Measurements from ENCODE around the gene MCTP1. TPM values are rescaled to one million over a fixed set of nuclear protein-coding genes. Genes with fewer than 3 reads are reported as not detected.

The MCTP1 gene
- total and polyA plus RNA-seq, 2 donors from 2014 or later, result 1.4 to 19.3 TPM

- DNase-seq (no peak), FAIRE-seq (no peak)
- Histone ChIP-seq H3K9ac (ENCODE audit: low read length in 3 of 3) (no peak overlapping the region), H3K36me3 (ENCODE audit: control insufficient read depth in 2 of 3, insufficient read depth in 3 of 3, low read length in 3 of 3) (no peaks in the 10 kb centered on the region), H3K27ac (ENCODE audit: low read depth in 2 of 2, low read length in 2 of 2) (no peak overlapping the region), H3K9me3 (ENCODE audit: control insufficient read depth in 2 of 3, insufficient read depth in 1 of 3, low read length in 3 of 3) (no peaks in the 10 kb centered on the region), H3K27me3 (ENCODE audit: control insufficient read depth, insufficient read depth, low read length) (no peaks in the 10 kb centered on the region), H3K4me3 (ENCODE audit: low read length in 3 of 3) (no peak overlapping the region), H3K4me1 (ENCODE audit: control insufficient read depth in 2 of 3, insufficient read depth in 2 of 3, low read depth in 1 of 3, low read length in 3 of 3) (no peaks in the 10 kb centered on the region)
- intact Hi-C loops (cut with DNase I), result no loop called here
- TF ChIP-seq CTCF (IDR thresholded peaks at IDR 0.05; ENCODE audit: borderline replicate concordance, extremely low read depth, insufficient read depth), result no peak
Measured at GRCh38 chr5:95063492-95063891, 221.4 kb downstream of the MCTP1 start.

- no peak for TF ChIP-seq CTCF (IDR thresholded peaks at IDR 0.05; ENCODE audit: borderline replicate concordance, extremely low read depth, insufficient read depth)
- Histone ChIP-seq H3K9me3 (ENCODE audit: control insufficient read depth in 2 of 3, insufficient read depth in 1 of 3, low read length in 3 of 3) (no peaks in the 10 kb centered on the region), H3K9ac (ENCODE audit: low read length in 3 of 3) (no peak overlapping the region), H3K4me1 (ENCODE audit: control insufficient read depth in 2 of 3, insufficient read depth in 2 of 3, low read depth in 1 of 3, low read length in 3 of 3) (no peaks in the 10 kb centered on the region), H3K36me3 (ENCODE audit: control insufficient read depth in 2 of 3, insufficient read depth in 3 of 3, low read length in 3 of 3) (no peaks in the 10 kb centered on the region), H3K27me3 (ENCODE audit: control insufficient read depth, insufficient read depth, low read length) (no peaks in the 10 kb centered on the region), H3K27ac (ENCODE audit: low read depth in 2 of 2, low read length in 2 of 2) (no peak overlapping the region), H3K4me3 (ENCODE audit: low read length in 3 of 3) (no peak overlapping the region)
- DNase-seq (no peak), FAIRE-seq (no peak)
- intact Hi-C loops (cut with DNase I), result no loop called here
Measured at GRCh38 chr5:95060098-95060497, 224.8 kb downstream of the MCTP1 start.

GRCh38 chr5:95059636-95060035 is 225.3 kb downstream of the MCTP1 start:
- no peaks in the 10 kb centered on the region for H3K36me3 ChIP-seq (ENCODE audit: control insufficient read depth in 2 of 3, insufficient read depth in 3 of 3, low read length in 3 of 3)
- H3K9ac ChIP-seq (ENCODE audit: low read length in 3 of 3), result no peak overlapping the region
- H3K9me3 ChIP-seq (ENCODE audit: control insufficient read depth in 2 of 3, insufficient read depth in 1 of 3, low read length in 3 of 3), result no peaks in the 10 kb centered on the region
- intact Hi-C loops (cut with DNase I), result no loop called here
- H3K27me3 ChIP-seq (ENCODE audit: control insufficient read depth, insufficient read depth, low read length), result no peaks in the 10 kb centered on the region
- H3K27ac ChIP-seq (ENCODE audit: low read depth in 2 of 2, low read length in 2 of 2), result no peak overlapping the region
- DNase-seq (peak in 1 of 5 donors; percentile 22), FAIRE-seq (no peak)
- no peaks in the 10 kb centered on the region for H3K4me1 ChIP-seq (ENCODE audit: control insufficient read depth in 2 of 3, insufficient read depth in 2 of 3, low read depth in 1 of 3, low read length in 3 of 3)
- TF ChIP-seq CTCF (IDR thresholded peaks at IDR 0.05; ENCODE audit: borderline replicate concordance, extremely low read depth, insufficient read depth), result no peak
- H3K4me3 ChIP-seq (ENCODE audit: low read length in 3 of 3), result no peak overlapping the region

GRCh38 chr5:95057615-95058014 is 227.3 kb downstream of the MCTP1 start:
- H3K4me3 ChIP-seq (ENCODE audit: low read length in 3 of 3), result no peak overlapping the region
- no peak overlapping the region for H3K27ac ChIP-seq (ENCODE audit: low read depth in 2 of 2, low read length in 2 of 2)
- H3K27me3 ChIP-seq (ENCODE audit: control insufficient read depth, insufficient read depth, low read length), result no peaks in the 10 kb centered on the region
- no peak for TF ChIP-seq CTCF (IDR thresholded peaks at IDR 0.05; ENCODE audit: borderline replicate concordance, extremely low read depth, insufficient read depth)
- H3K36me3 ChIP-seq (ENCODE audit: control insufficient read depth in 2 of 3, insufficient read depth in 3 of 3, low read length in 3 of 3), result no peaks in the 10 kb centered on the region
- no peak overlapping the region for H3K9ac ChIP-seq (ENCODE audit: low read length in 3 of 3)
- FAIRE-seq (no peak), DNase-seq (no peak)
- intact Hi-C loops (cut with DNase I), result no loop called here
- H3K4me1 ChIP-seq (ENCODE audit: control insufficient read depth in 2 of 3, insufficient read depth in 2 of 3, low read depth in 1 of 3, low read length in 3 of 3), result no peaks in the 10 kb centered on the region
- H3K9me3 ChIP-seq (ENCODE audit: control insufficient read depth in 2 of 3, insufficient read depth in 1 of 3, low read length in 3 of 3), result no peaks in the 10 kb centered on the region

Data from kidney (tissue), 14 donors.